GM11168 (cell line): ENCODE results near the gene MTUS2.

Source experiments
- in situ Hi-C: fragments of 300-500 bp; cut with MboI; formaldehyde crosslinking; loops from one replicate; pipeline ENCODE4 v1.12.0; 2022; ENCODE audit warnings: low sequenced_read_pairs; ENCODE audit not compliant: unreplicated experiment

MTUS2 gene

GRCh38 chr13:29100758-29101157 is 280.6 kb downstream of the MTUS2 start:
- in situ Hi-C loops, result no loop called here

GRCh38 chr13:29101409-29101808 is 281.3 kb downstream of the MTUS2 start:
- in situ Hi-C loops, result no loop called here

GRCh38 chr13:29101905-29102304 is 281.8 kb downstream of the MTUS2 start:
- in situ Hi-C loops, result no loop called here

- in situ Hi-C loops, result no loop called here
These were observed 283.1 kb downstream of the MTUS2 start for GRCh38 chr13:29103065-29103800.

GRCh38 chr13:29104461-29104860 is 284.3 kb downstream of the MTUS2 start:
- in situ Hi-C loops, result no loop called here

GRCh38 chr13:29105779-29106178 is 285.6 kb downstream of the MTUS2 start:
- in situ Hi-C loops, result no loop called here

- in situ Hi-C loops, result no loop called here
These were observed 286.5 kb downstream of the MTUS2 start for GRCh38 chr13:29106651-29107050.

- in situ Hi-C loops, result no loop called here
These were observed 288.1 kb downstream of the MTUS2 start for GRCh38 chr13:29108068-29108786.

- in situ Hi-C loops, result no loop called here
These were observed 289.8 kb downstream of the MTUS2 start for GRCh38 chr13:29109987-29110386.

GRCh38 chr13:29111446-29111845 is 291.3 kb downstream of the MTUS2 start:
- in situ Hi-C loops, result no loop called here

GRCh38 chr13:29115842-29116241 is 295.7 kb downstream of the MTUS2 start:
- in situ Hi-C loops, result no loop called here

GRCh38 chr13:29117663-29118062 is 297.5 kb downstream of the MTUS2 start:
- in situ Hi-C loops, result no loop called here

- in situ Hi-C loops, result no loop called here
These were observed 298.3 kb downstream of the MTUS2 start for GRCh38 chr13:29118471-29118870.

GRCh38 chr13:29125191-29125933 is 305.2 kb downstream of the MTUS2 start:
- in situ Hi-C loops, result no loop called here

GRCh38 chr13:29125934-29126424 is 305.8 kb downstream of the MTUS2 start:
- in situ Hi-C loops, result no loop called here

- in situ Hi-C loops, result no loop called here
These were observed 309.5 kb downstream of the MTUS2 start for GRCh38 chr13:29129616-29130015.

GRCh38 chr13:29131159-29131558 is 311.0 kb downstream of the MTUS2 start:
- in situ Hi-C loops, result no loop called here

- in situ Hi-C loops, result no loop called here
These were observed 311.9 kb downstream of the MTUS2 start for GRCh38 chr13:29131881-29132668.

- in situ Hi-C loops, result no loop called here
These were observed 316.2 kb downstream of the MTUS2 start for GRCh38 chr13:29136341-29136740.

- in situ Hi-C loops, result no loop called here
These were observed 316.9 kb downstream of the MTUS2 start for GRCh38 chr13:29137016-29137415.
